GM10847 (cell line): Measurements from ENCODE around the gene TRIO.

Experiments
- POLR2A ChIP-seq: IDR thresholded peaks from 2 replicates; pipeline ENCODE4 v1.6.1; 2011; ENCODE audit not compliant: insufficient read length; ENCODE audit errors: extremely low read depth

TRIO gene

GRCh38 chr5:14382640-14383039, 239.5 kb downstream of the TRIO start:
- no peak for TF ChIP-seq POLR2A

GRCh38 chr5:14383923-14384322, 240.8 kb downstream of the TRIO start:
- TF ChIP-seq POLR2A: no peak

GRCh38 chr5:14385019-14385418, 241.9 kb downstream of the TRIO start:
- TF ChIP-seq POLR2A: no peak

GRCh38 chr5:14386884-14387624, 243.9 kb downstream of the TRIO start:
- TF ChIP-seq POLR2A: no peak

- no peak for TF ChIP-seq POLR2A
Observed at GRCh38 chr5:14388741-14389140, 245.6 kb downstream of the TRIO start.

- no peak for TF ChIP-seq POLR2A
Observed at GRCh38 chr5:14394365-14394764, 251.2 kb downstream of the TRIO start.

- TF ChIP-seq POLR2A: no peak
Observed at GRCh38 chr5:14395411-14395810, 252.3 kb downstream of the TRIO start.

- TF ChIP-seq POLR2A: no peak
Observed at GRCh38 chr5:14396066-14396465, 252.9 kb downstream of the TRIO start.

GRCh38 chr5:14396737-14397136, 253.6 kb downstream of the TRIO start:
- TF ChIP-seq POLR2A: no peak

- TF ChIP-seq POLR2A: no peak
Observed at GRCh38 chr5:14397717-14398116, 254.6 kb downstream of the TRIO start.

- no peak for TF ChIP-seq POLR2A
Observed at GRCh38 chr5:14399054-14399692, 256.0 kb downstream of the TRIO start.

GRCh38 chr5:14400085-14400484, 256.9 kb downstream of the TRIO start:
- TF ChIP-seq POLR2A: no peak

- no peak for TF ChIP-seq POLR2A
Observed at GRCh38 chr5:14400611-14401010, 257.5 kb downstream of the TRIO start.

- no peak for TF ChIP-seq POLR2A
Observed at GRCh38 chr5:14401639-14402038, 258.5 kb downstream of the TRIO start.

- TF ChIP-seq POLR2A: no peak
Observed at GRCh38 chr5:14402424-14402823, 259.3 kb downstream of the TRIO start.

GRCh38 chr5:14404780-14405179, 261.6 kb downstream of the TRIO start:
- no peak for TF ChIP-seq POLR2A

- no peak for TF ChIP-seq POLR2A
Observed at GRCh38 chr5:14405267-14405666, 262.1 kb downstream of the TRIO start.
